Measurements from ENCODE around the gene SLC35G6. TPM values are rescaled to one million over a fixed set of nuclear protein-coding genes. Genes with fewer than 3 reads are reported as not detected.
A peak's percentile ranks its signal among the peaks of the same experiment; 100 is the strongest.

Gene SLC35G6
- total and polyA plus RNA-seq, 2 experiments from 2014 or later = 0.16 TPM; not detected in 1

DNA sequence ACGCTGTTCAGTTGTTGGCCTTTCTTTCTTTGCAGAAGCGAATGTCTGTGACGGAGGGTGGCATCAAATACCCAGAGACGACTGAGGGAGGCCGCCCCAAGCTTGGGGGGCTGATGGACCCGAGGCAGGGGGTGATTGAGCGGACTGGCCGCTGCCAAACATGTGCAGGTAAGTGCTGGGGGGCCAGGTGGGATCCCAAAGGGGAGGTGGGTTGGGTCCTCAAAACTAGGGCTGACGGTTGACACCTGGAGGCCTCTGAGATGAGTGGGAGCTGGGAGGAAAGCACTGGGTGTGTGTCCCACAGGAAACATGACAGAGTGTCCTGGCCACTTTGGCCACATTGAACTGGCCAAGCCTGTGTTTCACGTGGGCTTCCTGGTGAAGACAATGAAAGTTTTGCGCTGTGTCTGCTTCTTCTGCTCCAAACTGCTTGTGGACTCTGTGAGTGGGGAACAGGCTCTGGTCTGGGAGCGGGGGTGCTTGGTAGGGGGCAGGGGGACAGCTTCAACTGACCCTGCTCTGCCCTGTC is 14.7 kb downstream of the SLC35G6 start (continued):
- TF ChIP-seq, protein P1, sequence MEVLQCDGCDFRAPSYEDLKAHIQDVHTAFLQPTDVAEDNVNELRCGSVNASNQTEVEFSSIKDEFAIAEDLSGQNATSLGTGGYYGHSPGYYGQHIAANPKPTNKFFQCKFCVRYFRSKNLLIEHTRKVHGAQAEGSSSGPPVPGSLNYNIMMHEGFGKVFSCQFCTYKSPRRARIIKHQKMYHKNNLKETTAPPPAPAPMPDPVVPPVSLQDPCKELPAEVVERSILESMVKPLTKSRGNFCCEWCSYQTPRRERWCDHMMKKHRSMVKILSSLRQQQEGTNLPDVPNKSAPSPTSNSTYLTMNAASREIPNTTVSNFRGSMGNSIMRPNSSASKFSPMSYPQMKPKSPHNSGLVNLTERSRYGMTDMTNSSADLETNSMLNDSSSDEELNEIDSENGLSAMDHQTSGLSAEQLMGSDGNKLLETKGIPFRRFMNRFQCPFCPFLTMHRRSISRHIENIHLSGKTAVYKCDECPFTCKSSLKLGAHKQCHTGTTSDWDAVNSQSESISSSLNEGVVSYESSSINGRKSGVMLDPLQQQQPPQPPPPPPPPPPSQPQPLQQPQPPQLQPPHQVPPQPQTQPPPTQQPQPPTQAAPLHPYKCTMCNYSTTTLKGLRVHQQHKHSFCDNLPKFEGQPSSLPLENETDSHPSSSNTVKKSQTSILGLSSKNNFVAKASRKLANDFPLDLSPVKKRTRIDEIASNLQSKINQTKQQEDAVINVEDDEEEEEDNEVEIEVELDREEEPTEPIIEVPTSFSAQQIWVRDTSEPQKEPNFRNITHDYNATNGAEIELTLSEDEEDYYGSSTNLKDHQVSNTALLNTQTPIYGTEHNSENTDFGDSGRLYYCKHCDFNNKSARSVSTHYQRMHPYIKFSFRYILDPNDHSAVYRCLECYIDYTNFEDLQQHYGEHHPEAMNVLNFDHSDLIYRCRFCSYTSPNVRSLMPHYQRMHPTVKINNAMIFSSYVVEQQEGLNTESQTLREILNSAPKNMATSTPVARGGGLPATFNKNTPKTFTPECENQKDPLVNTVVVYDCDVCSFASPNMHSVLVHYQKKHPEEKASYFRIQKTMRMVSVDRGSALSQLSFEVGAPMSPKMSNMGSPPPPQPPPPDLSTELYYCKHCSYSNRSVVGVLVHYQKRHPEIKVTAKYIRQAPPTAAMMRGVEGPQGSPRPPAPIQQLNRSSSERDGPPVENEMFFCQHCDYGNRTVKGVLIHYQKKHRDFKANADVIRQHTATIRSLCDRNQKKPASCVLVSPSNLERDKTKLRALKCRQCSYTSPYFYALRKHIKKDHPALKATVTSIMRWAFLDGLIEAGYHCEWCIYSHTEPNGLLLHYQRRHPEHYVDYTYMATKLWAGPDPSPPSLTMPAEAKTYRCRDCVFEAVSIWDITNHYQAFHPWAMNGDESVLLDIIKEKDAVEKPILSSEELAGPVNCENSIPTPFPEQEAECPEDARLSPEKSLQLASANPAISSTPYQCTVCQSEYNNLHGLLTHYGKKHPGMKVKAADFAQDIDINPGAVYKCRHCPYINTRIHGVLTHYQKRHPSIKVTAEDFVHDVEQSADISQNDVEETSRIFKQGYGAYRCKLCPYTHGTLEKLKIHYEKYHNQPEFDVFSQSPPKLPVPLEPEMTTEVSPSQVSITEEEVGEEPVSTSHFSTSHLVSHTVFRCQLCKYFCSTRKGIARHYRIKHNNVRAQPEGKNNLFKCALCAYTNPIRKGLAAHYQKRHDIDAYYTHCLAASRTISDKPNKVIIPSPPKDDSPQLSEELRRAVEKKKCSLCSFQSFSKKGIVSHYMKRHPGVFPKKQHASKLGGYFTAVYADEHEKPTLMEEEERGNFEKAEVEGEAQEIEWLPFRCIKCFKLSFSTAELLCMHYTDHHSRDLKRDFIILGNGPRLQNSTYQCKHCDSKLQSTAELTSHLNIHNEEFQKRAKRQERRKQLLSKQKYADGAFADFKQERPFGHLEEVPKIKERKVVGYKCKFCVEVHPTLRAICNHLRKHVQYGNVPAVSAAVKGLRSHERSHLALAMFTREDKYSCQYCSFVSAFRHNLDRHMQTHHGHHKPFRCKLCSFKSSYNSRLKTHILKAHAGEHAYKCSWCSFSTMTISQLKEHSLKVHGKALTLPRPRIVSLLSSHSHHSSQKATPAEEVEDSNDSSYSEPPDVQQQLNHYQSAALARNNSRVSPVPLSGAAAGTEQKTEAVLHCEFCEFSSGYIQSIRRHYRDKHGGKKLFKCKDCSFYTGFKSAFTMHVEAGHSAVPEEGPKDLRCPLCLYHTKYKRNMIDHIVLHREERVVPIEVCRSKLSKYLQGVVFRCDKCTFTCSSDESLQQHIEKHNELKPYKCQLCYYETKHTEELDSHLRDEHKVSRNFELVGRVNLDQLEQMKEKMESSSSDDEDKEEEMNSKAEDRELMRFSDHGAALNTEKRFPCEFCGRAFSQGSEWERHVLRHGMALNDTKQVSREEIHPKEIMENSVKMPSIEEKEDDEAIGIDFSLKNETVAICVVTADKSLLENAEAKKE (CRISPR knock-in tag; IDR thresholded peaks at IDR 0.05) = no peak
- no peak for TF ChIP-seq ZNF114 (CRISPR knock-in tag; IDR thresholded peaks at IDR 0.05)
- TF ChIP-seq EZH2 (IDR thresholded peaks at IDR 0.05; ENCODE audit: low read depth, unreplicated experiment) = no peak
- no peak for TF ChIP-seq ZNF331 (CRISPR knock-in tag; IDR thresholded peaks at IDR 0.05; ENCODE audit: low read depth)
- no peak for TF ChIP-seq JUNB (IDR thresholded peaks at IDR 0.05; ENCODE audit: unreplicated experiment)

DNA sequence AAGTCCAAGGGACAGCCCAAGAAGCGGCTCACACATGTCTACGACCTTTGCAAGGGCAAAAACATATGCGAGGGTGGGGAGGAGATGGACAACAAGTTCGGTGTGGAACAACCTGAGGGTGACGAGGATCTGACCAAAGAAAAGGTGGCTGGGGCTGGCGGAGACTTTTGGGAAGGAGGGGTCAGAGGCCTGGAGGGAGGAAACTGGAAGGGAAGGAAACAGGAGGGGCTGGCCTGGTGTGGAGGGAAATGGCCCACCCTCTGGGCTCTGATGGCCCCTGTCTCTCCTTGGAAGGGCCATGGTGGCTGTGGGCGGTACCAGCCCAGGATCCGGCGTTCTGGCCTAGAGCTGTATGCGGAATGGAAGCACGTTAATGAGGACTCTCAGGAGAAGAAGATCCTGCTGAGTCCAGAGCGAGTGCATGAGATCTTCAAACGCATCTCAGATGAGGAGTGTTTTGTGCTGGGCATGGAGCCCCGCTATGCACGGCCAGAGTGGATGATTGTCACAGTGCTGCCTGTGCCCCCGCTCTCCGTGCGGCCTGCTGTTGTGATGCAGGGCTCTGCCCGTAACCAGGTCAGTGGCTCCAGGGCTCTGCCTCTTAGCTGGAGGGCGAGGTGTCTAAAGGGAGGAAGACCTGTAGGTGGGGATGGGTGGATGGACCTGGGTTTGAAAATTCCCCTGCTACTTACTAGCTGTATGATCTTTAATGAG is 15.4 kb downstream of the SLC35G6 start:
- no peak for DNase-seq (ENCODE audit: low spot score)
- H3K4me2 ChIP-seq = no peak overlapping the region
- H3K36me3 Mint-ChIP-seq (ENCODE audit: low read depth) = peaks cover 81% of the 10 kb centered on the region
- peaks cover 24% of the 10 kb centered on the region for H4K20me1 ChIP-seq (replicated peaks; ENCODE audit: insufficient read depth)
- peaks cover 8% of the 10 kb centered on the region for H3K27me3 Mint-ChIP-seq (ENCODE audit: insufficient read depth, low read depth, poor library complexity)
- ATAC-seq = no peak
- H3K9me2 ChIP-seq (ENCODE audit: insufficient read depth) = no peaks in the 10 kb centered on the region
- no peak overlapping the region for H2AFZ ChIP-seq
- no peak overlapping the region for H3K4me3 ChIP-seq
- no peak overlapping the region for H3K27ac ChIP-seq (ENCODE audit: low read depth)
- peaks cover 32% of the 10 kb centered on the region for H3K36me3 ChIP-seq (ENCODE audit: insufficient read depth)
- no peaks in the 10 kb centered on the region for H3K27me3 ChIP-seq (ENCODE audit: insufficient read depth)
- H3K4me3 Mint-ChIP-seq = no peak overlapping the region; the same call in 2 of the 3 replicates
- H3K27ac Mint-ChIP-seq = 0 out of 2 replicates have a peak overlapping the region, but pooled peaks have one; percentile 27
- H3K79me2 ChIP-seq (replicated peaks; ENCODE audit: insufficient read depth) = peaks cover 44% of the 10 kb centered on the region
- H3K9me3 Mint-ChIP-seq = no peaks in the 10 kb centered on the region; the same call in 2 of the 3 replicates
- H3K4me1 ChIP-seq (ENCODE audit: insufficient read depth) = no peaks in the 10 kb centered on the region
- peaks cover 3% of the 10 kb centered on the region; the same call in 2 of the 3 replicates for H3K4me1 Mint-ChIP-seq
- H3F3A ChIP-seq (replicated peaks; ENCODE audit: low read depth) = 0 out of 2 replicates have a peak, but pooled peaks cover 10% of the 10 kb centered on the region
- TF ChIP-seq STAT1 (IDR thresholded peaks at IDR 0.05; ENCODE audit: unreplicated experiment) (no peak), JUNB (IDR thresholded peaks at IDR 0.05; ENCODE audit: unreplicated experiment) (no peak), ZNF331 (CRISPR knock-in tag; IDR thresholded peaks at IDR 0.05; ENCODE audit: low read depth) (no peak)
- TF ChIP-seq, protein P2, sequence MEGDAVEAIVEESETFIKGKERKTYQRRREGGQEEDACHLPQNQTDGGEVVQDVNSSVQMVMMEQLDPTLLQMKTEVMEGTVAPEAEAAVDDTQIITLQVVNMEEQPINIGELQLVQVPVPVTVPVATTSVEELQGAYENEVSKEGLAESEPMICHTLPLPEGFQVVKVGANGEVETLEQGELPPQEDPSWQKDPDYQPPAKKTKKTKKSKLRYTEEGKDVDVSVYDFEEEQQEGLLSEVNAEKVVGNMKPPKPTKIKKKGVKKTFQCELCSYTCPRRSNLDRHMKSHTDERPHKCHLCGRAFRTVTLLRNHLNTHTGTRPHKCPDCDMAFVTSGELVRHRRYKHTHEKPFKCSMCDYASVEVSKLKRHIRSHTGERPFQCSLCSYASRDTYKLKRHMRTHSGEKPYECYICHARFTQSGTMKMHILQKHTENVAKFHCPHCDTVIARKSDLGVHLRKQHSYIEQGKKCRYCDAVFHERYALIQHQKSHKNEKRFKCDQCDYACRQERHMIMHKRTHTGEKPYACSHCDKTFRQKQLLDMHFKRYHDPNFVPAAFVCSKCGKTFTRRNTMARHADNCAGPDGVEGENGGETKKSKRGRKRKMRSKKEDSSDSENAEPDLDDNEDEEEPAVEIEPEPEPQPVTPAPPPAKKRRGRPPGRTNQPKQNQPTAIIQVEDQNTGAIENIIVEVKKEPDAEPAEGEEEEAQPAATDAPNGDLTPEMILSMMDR (conservative IDR thresholded peaks at IDR 0.05; ENCODE audit: low read depth in 2 of 2) = no peak

All from GM23338 (cell line).